Fibroblast of villous mesenchyme (primary cell): Measurements from ENCODE around the gene S100A16. TPM values are rescaled to one million over a fixed set of nuclear protein-coding genes. Genes with fewer than 3 reads are reported as not detected.

Experiments
- DNase-seq: peaks from one replicate; pipeline ENCODE4 v3.0.0-alpha.2; 2010; ENCODE audit warnings: low read depth
- H3K4me3 ChIP-seq: 2 replicates; pipeline ENCODE4 v1.5.1; 2011; ENCODE audit warnings: low read depth, mild to moderate bottlenecking, low read length
- total RNA-seq: library from RNA; depleted of rRNA; stranded (reverse); fragments of >200 nt; gene quantifications from 2 replicates; pipeline ENCODE4 v1.2.3, GENCODE V29; 2012
- TF ChIP-seq, protein P1 (sequence below): IDR thresholded peaks from 2 replicates; pipeline ENCODE4 v1.5.1; 2012; ENCODE audit warnings: low read depth, mild to moderate bottlenecking, low read length; ENCODE audit not compliant: insufficient read depth

The S100A16 gene
- total RNA-seq, 1 donor = 206 TPM

DNA sequence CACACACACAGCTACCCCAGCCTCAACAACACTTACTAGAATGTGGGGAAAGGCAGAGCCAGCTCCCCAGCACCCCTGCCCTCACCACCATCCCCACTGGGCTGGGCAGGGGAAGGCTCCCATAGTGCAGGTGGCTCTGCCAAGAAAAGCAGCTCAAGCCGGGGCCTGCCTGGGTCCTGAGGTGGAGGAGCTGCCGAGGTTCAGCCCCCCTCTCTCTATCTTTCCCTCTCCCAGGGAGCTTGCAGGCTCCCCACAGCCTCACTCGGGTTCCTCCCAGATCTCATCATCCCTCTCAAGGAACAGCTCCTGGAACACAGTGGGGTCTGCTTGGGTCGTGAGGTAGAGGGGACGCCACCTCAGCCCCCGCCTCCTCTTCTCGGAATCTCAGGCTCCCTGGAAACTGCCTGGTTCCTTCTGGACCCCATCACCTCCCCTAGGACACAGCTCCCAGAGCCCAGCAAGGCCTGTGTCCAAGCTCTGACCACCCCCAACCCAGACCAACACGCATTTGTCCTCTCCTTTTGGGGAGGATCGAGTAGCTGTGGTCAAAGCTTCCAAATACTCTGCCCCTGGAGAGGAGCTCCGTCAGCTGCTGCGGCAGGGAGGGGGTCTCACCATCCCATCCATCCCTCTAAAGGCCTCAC, 704 bp downstream of the S100A16 start:
- peak overlapping the region; percentile 62 for H3K4me3 ChIP-seq
- no peak for DNase-seq
- TF ChIP-seq, protein P1, sequence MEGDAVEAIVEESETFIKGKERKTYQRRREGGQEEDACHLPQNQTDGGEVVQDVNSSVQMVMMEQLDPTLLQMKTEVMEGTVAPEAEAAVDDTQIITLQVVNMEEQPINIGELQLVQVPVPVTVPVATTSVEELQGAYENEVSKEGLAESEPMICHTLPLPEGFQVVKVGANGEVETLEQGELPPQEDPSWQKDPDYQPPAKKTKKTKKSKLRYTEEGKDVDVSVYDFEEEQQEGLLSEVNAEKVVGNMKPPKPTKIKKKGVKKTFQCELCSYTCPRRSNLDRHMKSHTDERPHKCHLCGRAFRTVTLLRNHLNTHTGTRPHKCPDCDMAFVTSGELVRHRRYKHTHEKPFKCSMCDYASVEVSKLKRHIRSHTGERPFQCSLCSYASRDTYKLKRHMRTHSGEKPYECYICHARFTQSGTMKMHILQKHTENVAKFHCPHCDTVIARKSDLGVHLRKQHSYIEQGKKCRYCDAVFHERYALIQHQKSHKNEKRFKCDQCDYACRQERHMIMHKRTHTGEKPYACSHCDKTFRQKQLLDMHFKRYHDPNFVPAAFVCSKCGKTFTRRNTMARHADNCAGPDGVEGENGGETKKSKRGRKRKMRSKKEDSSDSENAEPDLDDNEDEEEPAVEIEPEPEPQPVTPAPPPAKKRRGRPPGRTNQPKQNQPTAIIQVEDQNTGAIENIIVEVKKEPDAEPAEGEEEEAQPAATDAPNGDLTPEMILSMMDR = no peak

DNA sequence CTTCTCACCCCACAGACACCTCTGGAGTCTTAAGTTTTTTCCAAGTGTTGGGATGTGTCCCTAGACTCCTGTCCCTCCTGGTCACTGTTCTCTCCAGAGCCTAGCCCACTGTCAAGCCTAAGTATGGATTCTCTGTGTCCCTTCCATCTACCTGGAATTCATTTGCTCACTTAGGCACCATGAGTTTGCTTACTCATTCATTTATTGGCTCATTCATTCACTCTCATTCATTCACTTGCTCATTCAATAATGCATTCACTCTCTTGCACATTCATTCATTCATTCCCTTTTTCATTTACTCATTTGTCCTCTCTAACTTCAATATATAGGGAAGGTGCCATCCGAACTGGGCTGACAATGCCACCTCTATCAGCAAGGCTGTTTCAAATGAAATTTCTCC, 1.6 kb downstream of the S100A16 start:
- DNase-seq = no peak
- TF ChIP-seq, protein P1 = no peak

DNA sequence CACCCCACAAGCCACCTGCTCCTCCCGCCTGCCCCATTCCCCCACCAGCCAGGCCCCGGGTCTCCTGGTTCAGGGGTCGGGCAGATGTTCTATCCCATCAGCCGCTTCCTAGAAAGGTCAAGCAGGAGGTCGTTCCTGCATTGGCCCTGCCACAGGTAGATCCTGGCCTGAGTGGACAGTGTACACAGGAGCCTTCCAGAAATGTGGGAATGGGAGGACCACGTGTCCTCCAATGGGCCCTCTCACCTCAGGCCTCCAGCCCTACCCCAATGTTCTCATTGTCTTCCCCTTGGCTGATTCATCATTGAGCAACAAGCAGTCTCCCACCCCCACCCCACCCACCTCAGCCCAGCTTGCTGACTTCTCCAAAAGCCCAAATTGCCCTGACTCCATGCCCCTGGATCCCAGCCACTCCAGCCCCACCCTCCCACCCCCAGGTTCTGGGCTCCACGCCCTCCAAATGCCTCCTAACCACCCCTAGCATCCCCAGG, 2.1 kb downstream of the S100A16 start:
- TF ChIP-seq, protein P1 = no peak
- DNase-seq = no peak
- H3K4me3 ChIP-seq = peak overlapping the region; percentile 62

More for the DNA sequence above, 1.6 kb downstream of the S100A16 start:
- peak overlapping the region; percentile 62 for H3K4me3 ChIP-seq

DNA sequence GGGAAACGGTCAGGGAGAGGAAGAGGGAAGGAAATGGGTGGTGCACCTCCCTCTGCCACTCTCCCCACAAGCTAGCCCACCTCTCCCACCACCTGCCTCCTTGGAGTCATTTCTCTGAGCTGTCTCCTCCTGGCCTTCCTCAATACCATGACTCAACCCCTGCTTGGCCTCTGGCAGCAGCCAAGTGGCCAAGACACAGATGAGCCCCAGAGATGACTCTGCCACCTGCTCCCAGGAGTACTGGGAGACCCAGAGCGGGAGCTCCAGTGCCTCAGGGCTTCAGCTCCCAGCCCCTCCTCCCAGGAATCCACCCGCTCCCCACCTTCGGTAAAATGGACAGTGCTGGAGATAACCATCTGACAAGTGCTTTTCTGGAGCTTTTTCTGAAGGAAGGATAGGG, 2.6 kb downstream of the S100A16 start:
- TF ChIP-seq, protein P1 = no peak
- DNase-seq = no peak
- no peak overlapping the region for H3K4me3 ChIP-seq

DNA sequence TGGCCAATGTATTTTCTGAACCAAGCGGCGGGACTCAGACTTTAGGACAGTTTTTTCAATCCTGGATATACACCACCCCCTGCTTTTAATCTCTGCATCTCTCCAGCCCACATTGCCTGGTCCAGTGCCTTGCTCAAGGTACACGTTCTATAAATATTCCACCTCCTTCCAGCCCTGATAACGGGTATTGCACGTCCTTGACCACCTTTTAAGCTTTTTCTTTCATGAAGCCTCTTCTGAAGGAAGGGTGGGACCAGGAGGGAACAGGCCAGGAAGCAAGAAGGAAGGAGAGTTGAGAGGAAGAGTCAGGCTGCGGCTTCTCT, 3.4 kb downstream of the S100A16 start:
- TF ChIP-seq, protein P1 = no peak
- H3K4me3 ChIP-seq = no peak overlapping the region
- DNase-seq = no peak

DNA sequence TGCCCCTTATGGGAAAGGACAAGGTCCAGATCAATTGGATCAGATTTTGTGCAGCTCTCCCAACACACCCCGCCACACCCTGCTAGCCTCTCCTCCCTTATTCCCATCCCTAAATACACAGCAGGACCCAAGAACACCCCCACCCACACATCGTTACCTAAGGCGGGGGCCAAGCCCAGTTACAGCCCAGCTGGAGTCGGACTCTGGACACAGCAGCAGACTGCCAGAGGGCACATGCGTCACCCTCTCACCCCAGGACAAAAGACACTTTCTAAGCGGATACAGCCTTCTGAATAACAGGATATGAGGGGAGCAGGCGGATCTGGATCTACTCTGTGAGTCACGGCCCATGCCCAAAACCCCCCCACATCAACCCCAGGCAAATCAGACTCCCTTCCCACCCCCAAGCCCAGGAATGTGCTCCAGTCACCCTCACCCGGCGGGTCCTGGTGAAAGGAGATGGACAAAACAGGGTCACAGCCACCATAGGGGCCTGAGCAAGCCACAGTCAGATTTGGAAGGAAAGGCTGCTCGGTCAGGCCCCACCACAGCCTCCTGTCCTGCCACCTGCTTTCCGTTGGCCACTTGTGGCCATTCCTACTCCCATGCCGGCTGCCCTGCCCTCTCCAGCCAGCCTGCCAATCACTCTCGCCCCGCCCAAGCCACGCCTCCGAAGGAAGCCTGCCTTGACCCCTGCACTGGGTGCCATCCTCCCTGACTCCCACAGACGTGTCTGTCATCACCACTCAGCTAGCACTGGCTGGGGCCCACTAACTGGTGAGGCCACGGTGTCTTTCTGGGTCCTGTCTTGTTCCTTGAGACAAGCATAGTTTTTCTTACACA, 4.0 kb downstream of the S100A16 start:
- peak; percentile 89 for DNase-seq
- H3K4me3 ChIP-seq = peak overlapping the region; percentile 29
- TF ChIP-seq, protein P1 = no peak
